Astrocyte (in vitro differentiated cells and primary cell): ENCODE data around the gene MTARC2. TPM values are rescaled to one million over a fixed set of nuclear protein-coding genes. Genes with fewer than 3 reads are reported as not detected.

Experiments used
- DNase-seq: peaks from one replicate; pipeline ENCODE4 v3.0.0-alpha.2; 2010; ENCODE audit warnings: low read depth
- FAIRE-seq: peaks from 2 replicates; lab custom pipeline; 2011; peaks lifted over from hg19 to GRCh38; lab: Jason Lieb, UNC
- H2AFZ ChIP-seq: 2 replicates; pipeline ENCODE4 v1.6.0; 2012; ENCODE audit warnings: low read depth, low read length, inconsistent platforms
- H3K27ac ChIP-seq: 2 replicates; pipeline ENCODE4 v1.5.1; 2011; ENCODE audit warnings: low read depth, low read length, inconsistent platforms
- H3K27me3 ChIP-seq: 2 replicates; pipeline ENCODE4 v1.6.0; 2011; ENCODE audit warnings: low read length, inconsistent platforms; ENCODE audit not compliant: insufficient read depth
- H3K36me3 ChIP-seq: 2 replicates; pipeline ENCODE4 v1.5.1; 2011; ENCODE audit warnings: low read length, inconsistent platforms; ENCODE audit not compliant: insufficient read depth
- H3K4me1 ChIP-seq: 2 replicates; pipeline ENCODE4 v1.5.1; 2011; ENCODE audit warnings: low read length, inconsistent platforms; ENCODE audit not compliant: insufficient read depth
- H3K4me2 ChIP-seq: 2 replicates; pipeline ENCODE4 v1.6.0; 2012; ENCODE audit warnings: low read length, inconsistent platforms
- H3K4me3 ChIP-seq: 2 replicates; pipeline ENCODE4 v1.5.1; 2011; ENCODE audit warnings: low read depth, mild to moderate bottlenecking, low read length, inconsistent platforms; ENCODE audit not compliant: insufficient read depth
- H3K79me2 ChIP-seq: 2 replicates; pipeline ENCODE4 v1.6.0; 2012; ENCODE audit warnings: mild to moderate bottlenecking, low read length, inconsistent platforms; ENCODE audit not compliant: insufficient read depth
- H3K9ac ChIP-seq: 2 replicates; pipeline ENCODE4 v1.6.0; 2012; ENCODE audit warnings: mild to moderate bottlenecking, low read length, inconsistent platforms
- H3K9me3 ChIP-seq: 2 replicates; pipeline ENCODE4 v1.5.1; 2012; ENCODE audit warnings: low read depth, mild to moderate bottlenecking, low read length, inconsistent platforms; ENCODE audit not compliant: insufficient read depth
- H4K20me1 ChIP-seq: 2 replicates; pipeline ENCODE4 v1.6.0; 2012; ENCODE audit warnings: low read length, inconsistent platforms; ENCODE audit not compliant: insufficient read depth
- H3K27ac Mint-ChIP-seq: one replicate; pipeline ENCODE4 v1.8.0; 2021; ENCODE audit warnings: mild to moderate bottlenecking, mixed read lengths; ENCODE audit not compliant: unreplicated experiment
- H3K27me3 Mint-ChIP-seq: one replicate; pipeline ENCODE4 v1.8.0; 2021; ENCODE audit warnings: low read depth, mixed read lengths; ENCODE audit not compliant: unreplicated experiment
- H3K36me3 Mint-ChIP-seq: one replicate; pipeline ENCODE4 v1.8.0; 2021; ENCODE audit warnings: low read depth, mixed read lengths; ENCODE audit not compliant: unreplicated experiment
- H3K4me1 Mint-ChIP-seq: one replicate; pipeline ENCODE4 v1.8.0; 2021; ENCODE audit warnings: low read depth, mixed read lengths; ENCODE audit not compliant: unreplicated experiment
- H3K4me3 Mint-ChIP-seq: one replicate; pipeline ENCODE4 v1.8.0; 2021; ENCODE audit warnings: mild to moderate bottlenecking, moderate library complexity, mixed read lengths; ENCODE audit not compliant: unreplicated experiment
- H3K9me3 Mint-ChIP-seq: one replicate; pipeline ENCODE4 v1.8.0; 2021; ENCODE audit warnings: mild to moderate bottlenecking, mixed read lengths; ENCODE audit not compliant: unreplicated experiment
- EZH2 ChIP-seq: IDR thresholded peaks from 2 replicates; pipeline ENCODE4 v1.6.1; 2012; ENCODE audit warnings: mild to moderate bottlenecking, low read length, inconsistent platforms; ENCODE audit not compliant: insufficient read depth
- total RNA-seq: library from RNA; stranded (reverse); gene quantifications from 2 replicates; pipeline ENCODE4 v1.2.1, GENCODE V29; 2021
- TF ChIP-seq, protein P1 (sequence below): IDR thresholded peaks from 2 replicates; pipeline ENCODE4 v1.5.1; 2011; ENCODE audit warnings: low read depth, mild to moderate bottlenecking, inconsistent platforms, low read length, moderate library complexity; ENCODE audit not compliant: insufficient read depth

Gene MTARC2
- total RNA-seq, 1 donor from 2014 or later = 3.1 TPM

DNA sequence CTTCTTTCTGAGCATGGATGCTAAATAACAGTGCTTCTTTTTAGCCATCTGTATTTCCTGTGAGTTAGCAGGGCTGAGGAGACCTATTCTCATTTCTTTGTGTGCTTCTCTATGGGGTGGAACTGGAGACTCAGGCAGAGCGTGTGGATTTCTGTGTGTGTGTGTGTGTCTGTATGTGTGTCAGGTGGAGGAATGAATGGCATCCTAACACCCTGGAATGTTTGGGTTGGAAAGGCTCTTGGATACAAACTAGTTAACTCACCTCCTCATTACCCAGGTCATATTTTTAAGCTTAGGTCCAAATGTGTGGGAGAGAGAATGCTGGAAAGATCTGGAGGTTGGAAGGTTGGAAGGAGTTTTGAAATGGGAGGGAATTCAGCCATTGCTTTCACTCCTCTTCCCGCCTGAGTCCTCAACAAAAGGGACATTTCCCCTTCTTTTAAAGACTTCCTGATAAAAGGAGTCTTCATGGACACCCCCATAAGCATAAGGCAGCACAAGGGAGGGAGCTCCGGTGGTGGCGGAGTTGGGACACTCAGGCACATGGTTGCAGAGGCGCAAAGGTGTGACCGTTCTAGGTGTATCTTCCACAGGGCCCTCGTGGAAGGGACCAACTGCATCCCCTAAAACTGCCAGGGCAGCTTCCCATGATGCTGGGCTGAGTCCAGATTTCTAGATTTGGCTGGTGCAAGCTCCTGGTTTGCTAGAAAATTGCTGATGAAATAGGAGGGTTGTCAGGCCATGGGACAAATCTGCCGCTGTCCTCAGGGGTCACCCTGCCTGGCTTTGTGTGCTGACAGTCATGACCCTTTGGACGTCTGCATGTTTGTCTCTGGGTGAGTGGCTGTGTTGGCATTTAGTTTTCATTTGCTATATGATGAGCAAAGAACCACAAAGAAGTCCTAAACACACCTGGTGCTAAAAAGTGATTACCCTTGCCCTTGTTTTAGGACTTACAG lies 76.2 kb downstream of the MTARC2 start:
- no peak overlapping the region for H3K4me3 ChIP-seq
- no peaks in the 10 kb centered on the region for H4K20me1 ChIP-seq
- DNase-seq (peak; percentile 76), FAIRE-seq (no peak)
- Mint-ChIP-seq H3K27ac (peak overlapping the region; percentile 8), H3K9me3 (no peaks in the 10 kb centered on the region), H3K36me3 (no peaks in the 10 kb centered on the region), H3K27me3 (peaks cover 12% of the 10 kb centered on the region), H3K4me1 (peaks cover 10% of the 10 kb centered on the region), H3K4me3 (no peak overlapping the region)
- no peaks in the 10 kb centered on the region for H3K36me3 ChIP-seq
- H3K27ac ChIP-seq = no peak overlapping the region
- H3K9me3 ChIP-seq = no peaks in the 10 kb centered on the region
- H3K9ac ChIP-seq = no peak overlapping the region
- H3K4me1 ChIP-seq = no peaks in the 10 kb centered on the region
- H3K27me3 ChIP-seq = no peaks in the 10 kb centered on the region
- H2AFZ ChIP-seq = no peak overlapping the region
- H3K79me2 ChIP-seq = no peaks in the 10 kb centered on the region
- no peak overlapping the region for H3K4me2 ChIP-seq
- TF ChIP-seq, protein P1, sequence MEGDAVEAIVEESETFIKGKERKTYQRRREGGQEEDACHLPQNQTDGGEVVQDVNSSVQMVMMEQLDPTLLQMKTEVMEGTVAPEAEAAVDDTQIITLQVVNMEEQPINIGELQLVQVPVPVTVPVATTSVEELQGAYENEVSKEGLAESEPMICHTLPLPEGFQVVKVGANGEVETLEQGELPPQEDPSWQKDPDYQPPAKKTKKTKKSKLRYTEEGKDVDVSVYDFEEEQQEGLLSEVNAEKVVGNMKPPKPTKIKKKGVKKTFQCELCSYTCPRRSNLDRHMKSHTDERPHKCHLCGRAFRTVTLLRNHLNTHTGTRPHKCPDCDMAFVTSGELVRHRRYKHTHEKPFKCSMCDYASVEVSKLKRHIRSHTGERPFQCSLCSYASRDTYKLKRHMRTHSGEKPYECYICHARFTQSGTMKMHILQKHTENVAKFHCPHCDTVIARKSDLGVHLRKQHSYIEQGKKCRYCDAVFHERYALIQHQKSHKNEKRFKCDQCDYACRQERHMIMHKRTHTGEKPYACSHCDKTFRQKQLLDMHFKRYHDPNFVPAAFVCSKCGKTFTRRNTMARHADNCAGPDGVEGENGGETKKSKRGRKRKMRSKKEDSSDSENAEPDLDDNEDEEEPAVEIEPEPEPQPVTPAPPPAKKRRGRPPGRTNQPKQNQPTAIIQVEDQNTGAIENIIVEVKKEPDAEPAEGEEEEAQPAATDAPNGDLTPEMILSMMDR = no peak
- no peak for TF ChIP-seq EZH2

DNA sequence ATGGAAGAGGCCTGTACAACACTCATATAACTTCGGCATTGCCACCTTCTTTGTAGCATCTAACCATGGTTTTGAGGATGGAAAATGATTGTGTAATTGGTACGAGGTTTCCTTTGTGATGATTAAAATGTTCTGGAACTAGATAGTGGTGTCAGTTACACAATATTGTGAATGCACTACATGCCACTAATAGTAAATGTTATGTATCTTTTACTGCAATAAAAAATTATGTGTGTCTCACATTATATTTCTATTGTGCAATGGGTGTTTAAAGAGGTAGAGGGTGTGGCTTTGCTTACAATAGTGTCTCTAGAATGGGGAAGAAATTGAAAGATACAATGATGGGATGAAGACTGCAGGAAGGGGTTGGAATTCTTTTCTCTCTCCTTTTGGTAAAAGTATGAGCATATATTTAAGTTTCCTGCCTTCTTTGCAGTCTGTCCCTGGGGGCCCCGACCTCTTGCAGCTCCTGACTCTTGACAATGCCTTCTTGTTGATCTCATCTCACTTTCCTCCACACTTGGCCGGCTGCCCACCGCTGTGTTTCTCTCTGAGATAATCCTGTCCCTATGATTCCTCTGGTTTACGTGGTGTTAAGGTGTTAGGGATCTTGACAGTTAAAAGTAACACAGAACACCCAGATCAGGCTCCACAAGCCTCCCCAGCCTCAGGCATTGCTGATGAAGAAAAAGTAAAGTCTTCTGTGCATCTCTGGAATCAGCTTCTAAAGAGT lies 77.9 kb downstream of the MTARC2 start:
- no peaks in the 10 kb centered on the region for H3K9me3 Mint-ChIP-seq
- Histone ChIP-seq H3K4me2 (no peak overlapping the region), H3K4me3 (no peak overlapping the region), H3K79me2 (no peaks in the 10 kb centered on the region), H3K9me3 (no peaks in the 10 kb centered on the region), H3K36me3 (no peaks in the 10 kb centered on the region), H3K4me1 (no peaks in the 10 kb centered on the region), H2AFZ (no peak overlapping the region), H3K9ac (no peak overlapping the region), H4K20me1 (no peaks in the 10 kb centered on the region), H3K27me3 (no peaks in the 10 kb centered on the region), H3K27ac (no peak overlapping the region)
- DNase-seq = no peak
- no peak overlapping the region for H3K27ac Mint-ChIP-seq
- peaks cover 16% of the 10 kb centered on the region for H3K27me3 Mint-ChIP-seq
- TF ChIP-seq, protein P1 = no peak
- no peak for TF ChIP-seq EZH2
- H3K36me3 Mint-ChIP-seq = no peaks in the 10 kb centered on the region
- no peak overlapping the region for H3K4me3 Mint-ChIP-seq
- peaks cover 9% of the 10 kb centered on the region for H3K4me1 Mint-ChIP-seq
- FAIRE-seq = peak; percentile 9
